ENCODE measurements around the gene GLIS1.

GRCh38 chr1:53614231-53615021, 124.5 kb downstream of the GLIS1 start:
- TF ChIP-seq, protein P1, sequence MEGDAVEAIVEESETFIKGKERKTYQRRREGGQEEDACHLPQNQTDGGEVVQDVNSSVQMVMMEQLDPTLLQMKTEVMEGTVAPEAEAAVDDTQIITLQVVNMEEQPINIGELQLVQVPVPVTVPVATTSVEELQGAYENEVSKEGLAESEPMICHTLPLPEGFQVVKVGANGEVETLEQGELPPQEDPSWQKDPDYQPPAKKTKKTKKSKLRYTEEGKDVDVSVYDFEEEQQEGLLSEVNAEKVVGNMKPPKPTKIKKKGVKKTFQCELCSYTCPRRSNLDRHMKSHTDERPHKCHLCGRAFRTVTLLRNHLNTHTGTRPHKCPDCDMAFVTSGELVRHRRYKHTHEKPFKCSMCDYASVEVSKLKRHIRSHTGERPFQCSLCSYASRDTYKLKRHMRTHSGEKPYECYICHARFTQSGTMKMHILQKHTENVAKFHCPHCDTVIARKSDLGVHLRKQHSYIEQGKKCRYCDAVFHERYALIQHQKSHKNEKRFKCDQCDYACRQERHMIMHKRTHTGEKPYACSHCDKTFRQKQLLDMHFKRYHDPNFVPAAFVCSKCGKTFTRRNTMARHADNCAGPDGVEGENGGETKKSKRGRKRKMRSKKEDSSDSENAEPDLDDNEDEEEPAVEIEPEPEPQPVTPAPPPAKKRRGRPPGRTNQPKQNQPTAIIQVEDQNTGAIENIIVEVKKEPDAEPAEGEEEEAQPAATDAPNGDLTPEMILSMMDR (conservative IDR thresholded peaks at IDR 0.05; ENCODE audit: low read depth, low read length) = no peak
- TF ChIP-seq EZH2 (IDR thresholded peaks at IDR 0.05; ENCODE audit: low read length, unreplicated experiment) (no peak), EZH2phosphoT487 (IDR thresholded peaks at IDR 0.05; ENCODE audit: borderline replicate concordance, low read length) (no peak)
